GM18511 (cell line): ENCODE data around the gene RUNX3.

Source experiments
- ATAC-seq: cut with Tn5 transposase; IDR thresholded peaks from one replicate; pipeline ENCODE4 v1.9.1; 2021; ENCODE audit warnings: mild to moderate bottlenecking, moderate library complexity; ENCODE audit not compliant: unreplicated experiment

The RUNX3 gene

GRCh38 chr1:24888971-24889676 is 41.0 kb downstream of the RUNX3 start:
- no peak for ATAC-seq

- ATAC-seq: no peak
Measured at GRCh38 chr1:24888061-24888970, 41.8 kb downstream of the RUNX3 start.

GRCh38 chr1:24886241-24886640 is 43.8 kb downstream of the RUNX3 start:
- no peak for ATAC-seq

DNA sequence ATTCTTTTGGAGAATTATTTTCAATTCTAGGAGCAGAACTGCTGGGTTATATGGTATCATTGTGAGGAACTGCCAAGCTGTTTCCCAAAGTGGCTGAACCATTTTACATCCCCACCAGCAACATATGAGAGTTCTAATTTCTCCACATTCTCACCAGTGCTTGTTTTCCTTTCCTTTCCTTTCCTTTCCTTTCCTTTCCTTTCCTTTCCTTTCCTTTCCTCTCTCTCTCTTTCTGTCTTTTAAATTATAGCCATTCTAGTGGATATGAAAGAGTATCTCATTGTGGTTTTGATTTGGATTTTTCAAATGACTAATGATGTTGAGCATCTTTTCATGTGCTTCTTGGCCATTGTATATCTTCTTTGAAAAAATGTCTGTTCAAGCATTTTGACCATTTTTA is 45.3 kb downstream of the RUNX3 start:
- no peak for ATAC-seq

DNA sequence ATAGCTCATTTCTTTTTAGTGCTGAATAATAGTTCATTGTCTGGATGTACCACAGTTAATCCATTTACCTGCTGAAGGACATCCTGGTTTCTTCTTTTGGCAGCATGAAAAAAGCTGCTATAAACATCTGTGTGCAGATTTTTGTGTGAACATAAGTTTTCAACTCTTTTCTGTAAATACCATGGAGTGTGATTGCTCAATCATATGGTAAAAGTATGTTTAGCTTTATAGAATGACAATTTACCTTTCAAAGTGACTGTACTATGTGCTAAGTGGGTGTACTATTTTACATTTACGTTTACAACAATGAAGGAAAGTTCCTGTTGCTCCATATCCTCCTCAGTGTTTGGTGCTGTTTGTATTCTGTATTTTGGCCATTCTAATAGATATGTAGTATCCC is 49.0 kb downstream of the RUNX3 start:
- no peak for ATAC-seq

- no peak for ATAC-seq
Measured at GRCh38 chr1:24878775-24879742, 51.0 kb downstream of the RUNX3 start.

- ATAC-seq: no peak
Measured at GRCh38 chr1:24878045-24878444, 52.0 kb downstream of the RUNX3 start.

DNA sequence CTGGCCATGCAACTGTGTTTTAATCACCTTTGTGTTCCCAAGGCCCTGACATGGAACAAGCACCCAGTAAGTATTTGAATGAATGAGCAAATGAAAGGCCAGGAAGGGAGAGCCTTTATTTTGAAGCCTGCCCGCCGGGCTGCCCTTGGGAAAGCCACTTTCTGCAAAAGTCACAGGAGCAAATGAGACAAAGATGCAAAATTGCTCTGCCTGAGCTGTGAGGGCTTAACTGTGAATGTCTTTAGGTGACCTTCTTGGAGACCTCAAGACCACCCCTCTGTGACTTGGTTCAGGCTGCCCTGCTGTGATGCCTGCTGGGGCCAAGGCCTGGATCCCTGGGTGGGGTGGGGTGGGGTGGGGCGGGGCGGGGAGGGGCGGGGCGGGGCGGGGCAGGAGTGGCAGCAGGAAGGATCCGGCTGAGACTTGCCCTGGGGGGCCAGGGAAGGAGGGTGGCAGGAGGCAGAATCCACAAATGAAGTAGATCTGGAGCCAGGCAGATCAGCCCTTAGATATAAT is 54.0 kb downstream of the RUNX3 start:
- ATAC-seq: no peak

GRCh38 chr1:24875257-24875656 is 54.8 kb downstream of the RUNX3 start:
- ATAC-seq: no peak

DNA sequence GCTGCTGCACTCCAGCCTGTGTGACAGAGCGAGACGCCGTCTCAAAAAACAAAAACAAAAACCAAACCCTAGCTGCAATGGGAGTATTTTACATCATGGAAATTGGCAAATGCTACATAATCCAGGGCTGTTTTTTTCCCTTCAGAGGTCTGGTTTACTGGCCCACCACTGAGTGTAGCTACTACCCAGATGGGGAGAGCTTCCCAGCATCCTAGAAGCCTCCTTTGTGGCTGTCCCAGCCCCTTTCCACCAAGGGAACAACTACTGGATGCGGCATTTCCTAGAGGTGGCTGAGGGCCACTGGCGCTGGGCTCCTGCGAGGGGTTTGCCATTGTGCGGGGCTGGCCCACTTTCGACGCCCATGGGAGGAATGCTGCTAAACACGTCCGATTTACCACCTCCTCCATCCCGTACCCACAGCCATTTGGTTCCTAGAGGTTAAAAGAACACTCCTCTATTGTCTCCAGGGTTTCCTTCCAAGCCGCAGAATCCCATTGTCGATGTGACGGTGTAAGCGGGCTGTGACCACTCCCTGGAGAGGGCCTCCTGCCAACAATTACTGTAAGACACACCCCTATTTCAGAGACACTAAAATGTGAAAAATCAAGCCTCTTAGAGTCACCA is 55.4 kb downstream of the RUNX3 start:
- ATAC-seq: no peak

DNA sequence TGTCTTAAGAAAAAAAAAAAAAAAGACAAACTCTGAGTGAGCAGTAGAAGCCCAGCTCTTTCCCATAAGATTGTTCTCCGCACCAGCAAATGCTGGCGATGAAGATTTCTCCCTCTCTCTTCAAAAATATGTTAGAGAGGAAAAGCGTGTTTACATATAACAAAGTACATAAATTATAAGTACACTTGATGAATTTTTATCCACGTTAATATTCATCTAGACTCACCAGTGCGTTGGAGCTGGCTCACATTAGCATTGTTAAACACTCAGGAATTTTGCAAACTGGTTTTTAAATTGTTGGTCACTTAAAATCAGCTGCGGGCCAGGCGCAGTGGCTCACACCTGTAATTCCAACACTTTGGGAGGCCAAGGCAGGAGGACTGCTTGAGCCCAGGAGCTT is 56.0 kb downstream of the RUNX3 start:
- ATAC-seq: no peak

DNA sequence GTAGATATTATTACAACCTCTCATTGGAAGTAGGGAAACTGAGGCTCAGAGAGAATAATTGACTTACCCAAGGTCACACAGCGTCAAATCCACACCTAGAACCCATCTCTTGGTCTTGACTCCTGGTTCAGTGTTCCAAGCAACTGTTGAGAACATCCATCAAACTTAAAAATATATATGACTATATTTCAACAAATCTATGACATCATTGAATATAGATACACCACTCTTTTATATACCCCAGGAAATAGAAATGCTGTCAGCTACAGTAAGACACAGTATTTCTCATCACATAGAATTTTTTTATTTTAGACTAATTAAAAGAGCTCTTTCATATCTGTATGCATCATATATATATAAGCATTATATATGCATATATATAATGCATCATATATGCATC is 56.9 kb downstream of the RUNX3 start:
- ATAC-seq: no peak

- no peak for ATAC-seq
Measured at GRCh38 chr1:24872061-24872850, 57.8 kb downstream of the RUNX3 start.

- no peak for ATAC-seq
Measured at GRCh38 chr1:24871306-24871901, 58.7 kb downstream of the RUNX3 start.

- ATAC-seq: no peak
Measured at GRCh38 chr1:24870551-24871195, 59.4 kb downstream of the RUNX3 start.

- no peak for ATAC-seq
Measured at GRCh38 chr1:24868016-24868875, 61.8 kb downstream of the RUNX3 start.

GRCh38 chr1:24867084-24867870 is 62.8 kb downstream of the RUNX3 start:
- ATAC-seq: no peak
